Mesothelial cell of epicardium (in vitro differentiated cells): ENCODE data around the gene VCP. TPM values are rescaled to one million over a fixed set of nuclear protein-coding genes. Genes with fewer than 3 reads are reported as not detected.
"Not testable (repeated sequence)": the region's sequence is repeated elsewhere in the genome, so short reads cannot be mapped to it uniquely, and the experiment has no call there.

Experiments
- DNase-seq, 2 experiments: peaks; one replicate each; pipeline ENCODE4 v3.0.0; 2021; ENCODE audit warnings: low spot score in 2 of 2; ENCODE audit not compliant: unreplicated experiment in 2 of 2
- H3K27ac Mint-ChIP-seq: 2 replicates; pipeline ENCODE4 v1.8.0; 2021; ENCODE audit warnings: mixed read lengths
- H3K27me3 Mint-ChIP-seq: 2 replicates; pipeline ENCODE4 v1.8.0; 2021; ENCODE audit warnings: low read depth, mixed read lengths
- H3K36me3 Mint-ChIP-seq: 2 replicates; pipeline ENCODE4 v1.8.0; 2021; ENCODE audit warnings: mixed read lengths
- H3K4me1 Mint-ChIP-seq: 2 replicates; pipeline ENCODE4 v1.8.0; 2021; ENCODE audit warnings: mixed read lengths
- H3K4me3 Mint-ChIP-seq: 2 replicates; pipeline ENCODE4 v1.8.0; 2021; ENCODE audit warnings: mild to moderate bottlenecking, moderate library complexity, mixed read lengths
- H3K9me3 Mint-ChIP-seq: 2 replicates; pipeline ENCODE4 v1.8.0; 2021; ENCODE audit warnings: mixed read lengths
- total RNA-seq: library from RNA; stranded (reverse); gene quantifications from 3 replicates; pipeline ENCODE4 v1.2.1, GENCODE V29; 2021
- TF ChIP-seq, protein P1 (sequence below): fragments of 200-600 bp; sonication (generic); IDR thresholded peaks from one replicate; pipeline ENCODE4 v1.5.0; 2021; ENCODE audit warnings: antibody characterized with exemption; ENCODE audit not compliant: unreplicated experiment

Gene VCP
- total RNA-seq, 1 donor from 2014 or later, result 317 TPM

DNA sequence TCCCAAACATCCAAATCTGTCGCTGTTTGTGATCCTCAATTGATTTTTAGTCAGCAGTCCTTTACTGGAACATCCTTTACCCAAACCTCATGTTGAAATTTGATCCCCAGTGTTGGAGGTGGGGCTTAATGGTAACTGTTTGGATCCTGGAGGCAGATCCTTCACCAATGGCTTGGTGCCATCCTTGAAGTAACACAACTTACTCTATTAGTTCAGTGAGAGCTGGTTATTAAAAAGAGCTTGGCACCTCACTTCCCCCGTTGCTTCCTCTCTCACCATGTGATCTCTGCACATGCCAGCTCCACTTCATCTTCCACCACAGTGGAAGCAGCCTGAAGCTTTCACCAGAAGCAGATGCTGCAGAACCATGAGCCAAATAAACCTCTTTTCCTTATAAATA, 42.6 kb downstream of the VCP start:
- DNase-seq, result no peak
- H3K4me3 Mint-ChIP-seq, result no peak overlapping the region
- TF ChIP-seq, protein P1, sequence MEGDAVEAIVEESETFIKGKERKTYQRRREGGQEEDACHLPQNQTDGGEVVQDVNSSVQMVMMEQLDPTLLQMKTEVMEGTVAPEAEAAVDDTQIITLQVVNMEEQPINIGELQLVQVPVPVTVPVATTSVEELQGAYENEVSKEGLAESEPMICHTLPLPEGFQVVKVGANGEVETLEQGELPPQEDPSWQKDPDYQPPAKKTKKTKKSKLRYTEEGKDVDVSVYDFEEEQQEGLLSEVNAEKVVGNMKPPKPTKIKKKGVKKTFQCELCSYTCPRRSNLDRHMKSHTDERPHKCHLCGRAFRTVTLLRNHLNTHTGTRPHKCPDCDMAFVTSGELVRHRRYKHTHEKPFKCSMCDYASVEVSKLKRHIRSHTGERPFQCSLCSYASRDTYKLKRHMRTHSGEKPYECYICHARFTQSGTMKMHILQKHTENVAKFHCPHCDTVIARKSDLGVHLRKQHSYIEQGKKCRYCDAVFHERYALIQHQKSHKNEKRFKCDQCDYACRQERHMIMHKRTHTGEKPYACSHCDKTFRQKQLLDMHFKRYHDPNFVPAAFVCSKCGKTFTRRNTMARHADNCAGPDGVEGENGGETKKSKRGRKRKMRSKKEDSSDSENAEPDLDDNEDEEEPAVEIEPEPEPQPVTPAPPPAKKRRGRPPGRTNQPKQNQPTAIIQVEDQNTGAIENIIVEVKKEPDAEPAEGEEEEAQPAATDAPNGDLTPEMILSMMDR, result no peak
- H3K27me3 Mint-ChIP-seq, result no peaks in the 10 kb centered on the region
- H3K9me3 Mint-ChIP-seq, result peaks cover 6% of the 10 kb centered on the region
- peaks cover 16% of the 10 kb centered on the region for H3K4me1 Mint-ChIP-seq
- H3K36me3 Mint-ChIP-seq, result peaks cover 17% of the 10 kb centered on the region
- H3K27ac Mint-ChIP-seq, result no peak overlapping the region

DNA sequence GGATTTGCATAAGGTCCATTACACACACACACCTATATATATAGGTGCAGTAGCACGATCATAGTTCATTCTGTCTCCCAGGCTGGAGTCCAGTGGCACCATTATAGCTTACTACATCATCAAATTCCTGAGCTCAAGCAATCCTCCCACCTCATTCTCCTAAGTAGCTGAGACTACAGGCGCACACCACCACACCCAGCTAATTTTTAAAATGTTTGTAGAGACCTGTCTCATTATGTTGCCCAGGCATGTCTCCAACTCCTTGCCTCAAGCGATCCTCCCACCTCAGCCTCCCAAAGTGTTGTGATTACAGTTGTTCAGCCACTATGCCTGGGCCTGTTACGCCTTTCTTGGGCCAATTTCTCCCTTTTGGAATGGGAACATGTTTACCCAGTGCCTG, 43.2 kb downstream of the VCP start:
- no peaks in the 10 kb centered on the region for H3K27me3 Mint-ChIP-seq
- no peak for DNase-seq
- H3K4me1 Mint-ChIP-seq, result peaks cover 21% of the 10 kb centered on the region
- H3K4me3 Mint-ChIP-seq, result no peak overlapping the region
- H3K36me3 Mint-ChIP-seq, result peaks cover 17% of the 10 kb centered on the region
- TF ChIP-seq, protein P1, result no peak
- no peak overlapping the region for H3K27ac Mint-ChIP-seq
- peaks cover 6% of the 10 kb centered on the region for H3K9me3 Mint-ChIP-seq

DNA sequence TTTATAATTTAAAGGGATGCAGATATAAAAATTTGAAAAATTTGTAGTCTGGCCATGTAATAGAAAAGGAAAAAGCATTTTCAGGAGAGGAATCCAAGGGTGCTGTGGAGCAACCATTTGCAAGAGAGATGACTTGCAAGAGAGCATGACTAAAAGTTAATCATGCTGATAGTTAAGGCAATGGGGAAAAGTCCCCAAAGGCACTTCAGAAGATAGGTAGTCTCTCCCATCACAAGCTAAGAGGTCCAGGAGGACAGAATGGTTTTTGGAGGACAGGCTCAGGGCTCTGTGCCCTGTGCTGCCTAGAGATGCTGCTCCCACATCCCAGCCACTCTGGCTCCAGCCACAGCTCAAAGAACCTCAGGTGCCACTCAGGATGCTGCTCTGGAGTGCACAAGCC, 44.1 kb downstream of the VCP start:
- peaks cover 25% of the 10 kb centered on the region for H3K4me1 Mint-ChIP-seq
- no peak overlapping the region for H3K27ac Mint-ChIP-seq
- H3K9me3 Mint-ChIP-seq, result peaks cover 6% of the 10 kb centered on the region
- H3K36me3 Mint-ChIP-seq, result peaks cover 23% of the 10 kb centered on the region
- no peak overlapping the region for H3K4me3 Mint-ChIP-seq
- TF ChIP-seq, protein P1, result no peak
- no peak for DNase-seq
- H3K27me3 Mint-ChIP-seq, result no peaks in the 10 kb centered on the region

DNA sequence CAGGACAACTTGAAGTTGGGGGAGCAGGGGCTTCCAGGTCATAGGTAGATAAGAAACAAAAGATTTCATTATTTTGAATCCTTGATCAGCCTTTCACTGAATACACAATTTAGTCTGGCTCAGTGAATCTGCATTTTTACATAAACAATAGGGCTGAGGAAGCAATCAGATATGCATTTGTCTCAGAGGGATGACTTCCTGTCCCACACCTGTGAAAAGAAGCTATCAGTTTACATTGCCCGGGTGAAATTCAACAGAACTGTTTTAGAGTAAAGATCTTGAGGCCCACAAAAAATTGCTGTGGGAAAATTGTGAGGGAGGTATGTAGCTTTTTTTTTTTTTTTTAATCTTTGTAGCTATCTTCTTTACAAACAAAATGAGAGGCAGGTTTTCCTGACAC, 44.6 kb downstream of the VCP start:
- DNase-seq, result no peak
- H3K4me1 Mint-ChIP-seq, result peaks cover 26% of the 10 kb centered on the region
- H3K4me3 Mint-ChIP-seq, result no peak overlapping the region
- peaks cover 20% of the 10 kb centered on the region for H3K36me3 Mint-ChIP-seq
- no peaks in the 10 kb centered on the region for H3K27me3 Mint-ChIP-seq
- TF ChIP-seq, protein P1, result no peak
- no peak overlapping the region for H3K27ac Mint-ChIP-seq
- peaks cover 6% of the 10 kb centered on the region for H3K9me3 Mint-ChIP-seq

DNA sequence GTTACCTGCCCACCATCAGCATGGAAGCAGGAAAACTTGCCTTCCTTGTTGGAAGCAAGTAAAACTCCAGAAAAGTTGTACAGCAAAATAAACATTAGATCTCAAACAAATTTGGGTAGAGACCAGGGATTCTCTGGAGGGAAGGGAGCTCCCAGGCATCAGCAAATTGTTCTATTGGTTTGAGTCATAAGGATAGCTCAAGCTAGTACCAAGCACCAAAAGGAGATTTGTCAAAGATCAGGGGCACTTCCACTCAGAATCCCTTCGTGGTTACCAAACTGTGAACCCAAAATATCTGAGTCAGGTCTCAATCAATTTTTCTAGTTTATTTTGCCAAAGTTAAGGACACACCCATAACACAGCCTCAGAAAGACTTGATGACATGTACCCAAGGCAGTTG, 45.1 kb downstream of the VCP start:
- Mint-ChIP-seq H3K4me1 (peaks cover 26% of the 10 kb centered on the region), H3K27ac (no peak overlapping the region), H3K36me3 (peaks cover 18% of the 10 kb centered on the region), H3K4me3 (no peak overlapping the region), H3K27me3 (no peaks in the 10 kb centered on the region), H3K9me3 (peaks cover 6% of the 10 kb centered on the region)
- TF ChIP-seq, protein P1, result no peak
- no peak for DNase-seq

DNA sequence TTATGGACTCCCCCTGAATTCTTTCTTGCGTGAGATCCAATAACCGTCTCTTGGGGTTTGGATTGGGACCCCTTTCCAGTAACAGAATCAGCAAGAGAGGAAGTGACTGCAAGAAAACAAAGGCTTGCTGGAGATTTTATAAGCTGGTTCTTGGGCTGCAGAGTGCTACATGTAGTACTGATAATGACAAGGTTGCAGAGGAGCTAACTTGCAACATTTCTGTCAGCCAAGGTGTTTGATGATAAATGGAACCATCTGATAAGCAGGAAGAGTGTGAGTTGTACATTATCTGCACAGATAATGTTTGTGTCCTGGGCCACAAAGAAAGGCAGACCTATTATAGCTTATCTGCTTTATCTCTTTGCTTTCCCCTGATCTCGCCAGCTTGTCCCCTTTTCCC, 45.8 kb downstream of the VCP start:
- H3K36me3 Mint-ChIP-seq, result peaks cover 23% of the 10 kb centered on the region
- H3K27me3 Mint-ChIP-seq, result no peaks in the 10 kb centered on the region
- TF ChIP-seq, protein P1, result no peak
- H3K4me3 Mint-ChIP-seq, result no peak overlapping the region
- H3K4me1 Mint-ChIP-seq, result peaks cover 26% of the 10 kb centered on the region
- peaks cover 6% of the 10 kb centered on the region for H3K9me3 Mint-ChIP-seq
- no peak for DNase-seq
- no peak overlapping the region for H3K27ac Mint-ChIP-seq

DNA sequence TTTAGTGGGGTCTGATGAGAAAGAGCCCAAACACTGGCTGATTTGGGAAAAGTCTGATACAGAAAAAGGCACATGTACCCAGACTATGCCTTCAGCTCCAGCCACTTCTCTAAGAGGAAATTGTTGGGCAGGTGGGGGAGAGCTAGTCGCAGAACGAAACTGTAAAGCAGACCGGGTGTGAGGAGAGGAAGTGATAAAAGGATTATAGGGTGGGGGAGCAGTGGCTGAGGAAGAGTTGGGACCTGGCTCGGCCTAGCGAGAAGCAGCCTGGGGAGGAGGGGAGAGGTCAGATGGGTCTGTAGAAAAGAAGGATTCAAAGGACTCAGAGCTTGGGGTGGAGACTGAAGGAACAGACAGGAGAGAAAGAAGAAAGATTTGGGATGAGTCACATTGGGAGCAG, 49.0 kb downstream of the VCP start:
- not testable (repeated sequence) for H3K27me3 Mint-ChIP-seq, H3K4me3 Mint-ChIP-seq, DNase-seq, H3K9me3 Mint-ChIP-seq, H3K27ac Mint-ChIP-seq
- Mint-ChIP-seq H3K36me3 (peaks cover 34% of the 10 kb centered on the region), H3K4me1 (peaks cover 26% of the 10 kb centered on the region)
